H9 (cell line): ENCODE data around the gene IGFALS. TPM values are rescaled to one million over a fixed set of nuclear protein-coding genes. Genes with fewer than 3 reads are reported as not detected.
A peak's percentile ranks its signal among the peaks of the same experiment; 100 is the strongest.

ENCODE experiments used
- DNase-seq: peaks from one replicate; pipeline ENCODE4 v3.0.0-alpha.2; 2017
- H2AFZ ChIP-seq: one replicate; pipeline ENCODE4 v1.6.1; 2013; ENCODE audit warnings: mild to moderate bottlenecking, low read length, control low read depth, moderate library complexity
- H2AK5ac ChIP-seq: 2 replicates; pipeline ENCODE4 v1.6.1; 2013; ENCODE audit warnings: low read length, control low read depth, mixed read lengths; ENCODE audit not compliant: insufficient read length
- H2BK120ac ChIP-seq: one replicate; pipeline ENCODE4 v1.6.1; 2013; ENCODE audit warnings: low read depth, mild to moderate bottlenecking, low read length, control low read depth, inconsistent platforms; ENCODE audit not compliant: poor library complexity, severe bottlenecking
- H2BK12ac ChIP-seq: 2 replicates; pipeline ENCODE4 v1.6.1; 2013; ENCODE audit warnings: low read length, control low read depth, mixed read lengths, low read depth; ENCODE audit not compliant: insufficient read length
- H2BK15ac ChIP-seq: 2 replicates; pipeline ENCODE4 v1.6.1; 2013; ENCODE audit warnings: low read depth, low read length, control low read depth
- H2BK20ac ChIP-seq: one replicate; pipeline ENCODE4 v1.6.1; 2013; ENCODE audit warnings: low read depth, mild to moderate bottlenecking, low read length, control low read depth, inconsistent platforms; ENCODE audit not compliant: poor library complexity, severe bottlenecking
- H2BK5ac ChIP-seq: 2 replicates; pipeline ENCODE4 v1.6.1; 2013; ENCODE audit warnings: low read length, control low read depth, mixed read lengths; ENCODE audit not compliant: insufficient read length
- H3K14ac ChIP-seq: 2 replicates; pipeline ENCODE4 v1.6.1; 2013; ENCODE audit warnings: low read length, control low read depth; ENCODE audit not compliant: insufficient read depth
- H3K18ac ChIP-seq: 2 replicates; pipeline ENCODE4 v1.6.1; 2013; ENCODE audit warnings: low read depth, mild to moderate bottlenecking, mixed read lengths, low read length, control low read depth; ENCODE audit not compliant: insufficient read length
- H3K23ac ChIP-seq: 2 replicates; pipeline ENCODE4 v1.6.1; 2013; ENCODE audit warnings: low read length, control low read depth, mixed read lengths, low read depth; ENCODE audit not compliant: insufficient read length
- H3K23me2 ChIP-seq: 2 replicates; pipeline ENCODE4 v1.6.1; 2013; ENCODE audit warnings: low read depth, mild to moderate bottlenecking, mixed read lengths, low read length, control low read depth; ENCODE audit not compliant: insufficient read length, poor library complexity, severe bottlenecking
- H3K27ac ChIP-seq: 2 replicates; pipeline ENCODE4 v1.5.1; 2013; ENCODE audit warnings: low read length, control low read depth, mixed read lengths, low read depth; ENCODE audit not compliant: insufficient read length
- H3K27me3 ChIP-seq: 2 replicates; pipeline ENCODE4 v1.6.1; 2013; ENCODE audit warnings: low read length, control low read depth, inconsistent platforms; ENCODE audit not compliant: insufficient read depth
- H3K4ac ChIP-seq: 2 replicates; pipeline ENCODE4 v1.6.1; 2013; ENCODE audit warnings: low read depth, mild to moderate bottlenecking, control low read depth, inconsistent platforms, low read length, moderate library complexity
- H3K4me1 ChIP-seq: 2 replicates; pipeline ENCODE4 v1.6.1; 2013; ENCODE audit warnings: low read length, control low read depth, inconsistent platforms; ENCODE audit not compliant: insufficient read depth
- H3K4me2 ChIP-seq: 2 replicates; pipeline ENCODE4 v1.6.1; 2013; ENCODE audit warnings: low read length, control low read depth, mixed read lengths; ENCODE audit not compliant: insufficient read length, insufficient read depth
- H3K56ac ChIP-seq: 2 replicates; pipeline ENCODE4 v1.6.1; 2013; ENCODE audit warnings: low read depth, mild to moderate bottlenecking, mixed read lengths, low read length, control low read depth; ENCODE audit not compliant: insufficient read length
- H3K79me1 ChIP-seq: 2 replicates; pipeline ENCODE4 v1.6.1; 2013; ENCODE audit warnings: low read depth, mild to moderate bottlenecking, moderate library complexity, low read length, control low read depth, inconsistent platforms; ENCODE audit not compliant: insufficient read depth, poor library complexity, severe bottlenecking
- H3K79me2 ChIP-seq: 2 replicates; pipeline ENCODE4 v1.6.1; 2013; ENCODE audit warnings: low read length, control low read depth, inconsistent platforms; ENCODE audit not compliant: insufficient read depth
- H3K9ac ChIP-seq: 2 replicates; pipeline ENCODE4 v1.6.1; 2013; ENCODE audit warnings: low read length, control low read depth, mixed read lengths; ENCODE audit not compliant: insufficient read length; ENCODE audit errors: extremely low read depth
- H3K9me3 ChIP-seq: one replicate; pipeline ENCODE4 v1.6.1; 2013; ENCODE audit warnings: low read depth, low read length, inconsistent platforms; ENCODE audit not compliant: control insufficient read depth
- H3T11ph ChIP-seq: one replicate; pipeline ENCODE4 v1.6.1; 2013; ENCODE audit warnings: mild to moderate bottlenecking, low read length, control low read depth, inconsistent platforms
- H4K20me1 ChIP-seq: one replicate; pipeline ENCODE4 v1.6.1; 2013; ENCODE audit not compliant: control insufficient read depth, insufficient read length, insufficient read depth
- H4K5ac ChIP-seq: 2 replicates; pipeline ENCODE4 v1.6.1; 2013; ENCODE audit warnings: low read depth, mild to moderate bottlenecking, mixed read lengths, low read length, control low read depth; ENCODE audit not compliant: insufficient read length
- H4K8ac ChIP-seq: replicated peaks from 2 replicates; pipeline ENCODE4 v1.6.1; 2013; ENCODE audit warnings: low read length, control low read depth, mixed read lengths, low read depth; ENCODE audit not compliant: insufficient read length
- H4K91ac ChIP-seq: 2 replicates; pipeline ENCODE4 v1.6.1; 2013; ENCODE audit warnings: low read depth, mild to moderate bottlenecking, moderate library complexity, mixed read lengths, low read length, control low read depth; ENCODE audit not compliant: insufficient read length
- H3K27ac Mint-ChIP-seq, 3 experiments: 2 replicates in 2 of 3; 3 replicates in 1 of 3; pipeline ENCODE4 v1.8.0; 2020 to 2021; ENCODE audit warnings: mixed read lengths in 3 of 3, mild to moderate bottlenecking in 1 of 3, moderate library complexity in 1 of 3
- H3K27me3 Mint-ChIP-seq: 2 replicates; pipeline ENCODE4 v1.8.0; 2021; ENCODE audit warnings: low read depth, mild to moderate bottlenecking, moderate library complexity, mixed read lengths
- H3K36me3 Mint-ChIP-seq, 3 experiments: 2 replicates in 2 of 3; 3 replicates in 1 of 3; pipeline ENCODE4 v1.8.0; 2020 to 2021; ENCODE audit warnings: low read depth in 3 of 3, mixed read lengths in 3 of 3; ENCODE audit not compliant: insufficient read depth in 1 of 3
- H3K4me1 Mint-ChIP-seq, 2 experiments: 2 replicates each; pipeline ENCODE4 v1.8.0; 2020; ENCODE audit warnings: mixed read lengths in 2 of 2
- H3K4me3 Mint-ChIP-seq, 2 experiments: 2 replicates in 1 of 2; 3 replicates in 1 of 2; pipeline ENCODE4 v1.8.0; 2020 to 2021; ENCODE audit warnings: mild to moderate bottlenecking in 2 of 2, mixed read lengths in 2 of 2, moderate library complexity in 1 of 2
- H3K9me3 Mint-ChIP-seq, 2 experiments: 2 replicates in 1 of 2; 3 replicates in 1 of 2; pipeline ENCODE4 v1.8.0; 2020; ENCODE audit warnings: mild to moderate bottlenecking in 2 of 2, mixed read lengths in 2 of 2, moderate library complexity in 1 of 2
- WGBS: extraction: QIAGEN DNeasy Blood & Tissue Kit; methylation state at CpG from one replicate; pipeline ENCODE4 v1.1.7; 2013; ENCODE audit warnings: missing lambda C conversion rate, low lambda C conversion rate, mixed read lengths; ENCODE audit not compliant: insufficient read length; ENCODE audit errors: extremely low coverage; 5-methylcytosine and 5-hydroxymethylcytosine counted together
- total RNA-seq: library from RNA; stranded (reverse); gene quantifications from 2 replicates; pipeline ENCODE4 v1.2.1, GENCODE V29; 2021
- TF ChIP-seq, protein P1 (sequence below): fragments of 200-600 bp; sonication (generic); conservative IDR thresholded peaks from 3 replicates; pipeline ENCODE4 v1.8.0; 2021; ENCODE audit warnings: antibody characterized with exemption, mild to moderate bottlenecking

The IGFALS gene
- total RNA-seq, 1 experiment from 2014 or later: not detected

GRCh38 chr16:1786242-1787055 lies 7.1 kb downstream of the IGFALS start:
- Histone ChIP-seq H3K23me2 (peaks cover 5% of the 10 kb centered on the region), H3K9ac (no peak overlapping the region), H3K79me1 (peaks cover 5% of the 10 kb centered on the region), H3K4ac (no peak overlapping the region), H3K27ac (no peak overlapping the region), H3K4me1 (no peaks in the 10 kb centered on the region; the same call in 1 of the 2 replicates), H2BK5ac (no peak overlapping the region), H2BK20ac (no peak overlapping the region), H4K5ac (no peak overlapping the region), H3K9me3 (no peaks in the 10 kb centered on the region), H3K56ac (no peak overlapping the region), H3T11ph (no peak overlapping the region), H3K23ac (no peak overlapping the region), H2BK120ac (no peak overlapping the region), H2AFZ (no peak overlapping the region), H2BK12ac (no peak overlapping the region), H4K8ac (no peak overlapping the region), H4K20me1 (no peaks in the 10 kb centered on the region), H2BK15ac (no peak overlapping the region), H3K4me2 (no peak overlapping the region), H3K18ac (no peak overlapping the region), H3K79me2 (peaks cover 8% of the 10 kb centered on the region; the same call in 1 of the 2 replicates), H3K27me3 (no peaks in the 10 kb centered on the region), H3K14ac (no peak overlapping the region; the same call in 1 of the 2 replicates), H4K91ac (no peak overlapping the region), H2AK5ac (no peak overlapping the region)
- Mint-ChIP-seq H3K27ac (no peak overlapping the region; a peak in 1 of 7 replicates), H3K4me1 (peaks cover 4 to 10% of the 10 kb centered on the region in 2 experiments), H3K36me3 (peaks cover 5 to 18% (median 17%) of the 10 kb centered on the region in 3 experiments; a peak in 6 of 7 replicates), H3K27me3 (peaks cover 2% of the 10 kb centered on the region; the same call in 1 of the 2 replicates), H3K9me3 (no peaks in the 10 kb centered on the region), H3K4me3 (no peak overlapping the region)
- TF ChIP-seq, protein P1, sequence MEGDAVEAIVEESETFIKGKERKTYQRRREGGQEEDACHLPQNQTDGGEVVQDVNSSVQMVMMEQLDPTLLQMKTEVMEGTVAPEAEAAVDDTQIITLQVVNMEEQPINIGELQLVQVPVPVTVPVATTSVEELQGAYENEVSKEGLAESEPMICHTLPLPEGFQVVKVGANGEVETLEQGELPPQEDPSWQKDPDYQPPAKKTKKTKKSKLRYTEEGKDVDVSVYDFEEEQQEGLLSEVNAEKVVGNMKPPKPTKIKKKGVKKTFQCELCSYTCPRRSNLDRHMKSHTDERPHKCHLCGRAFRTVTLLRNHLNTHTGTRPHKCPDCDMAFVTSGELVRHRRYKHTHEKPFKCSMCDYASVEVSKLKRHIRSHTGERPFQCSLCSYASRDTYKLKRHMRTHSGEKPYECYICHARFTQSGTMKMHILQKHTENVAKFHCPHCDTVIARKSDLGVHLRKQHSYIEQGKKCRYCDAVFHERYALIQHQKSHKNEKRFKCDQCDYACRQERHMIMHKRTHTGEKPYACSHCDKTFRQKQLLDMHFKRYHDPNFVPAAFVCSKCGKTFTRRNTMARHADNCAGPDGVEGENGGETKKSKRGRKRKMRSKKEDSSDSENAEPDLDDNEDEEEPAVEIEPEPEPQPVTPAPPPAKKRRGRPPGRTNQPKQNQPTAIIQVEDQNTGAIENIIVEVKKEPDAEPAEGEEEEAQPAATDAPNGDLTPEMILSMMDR: peak; percentile 31; the same call in 1 of the 3 replicates
- no CpG with 5 or more reads among the region's 51 CpGs for WGBS
- DNase-seq: peak; percentile 35
